ENCODE data around the gene SARS2.

DNA sequence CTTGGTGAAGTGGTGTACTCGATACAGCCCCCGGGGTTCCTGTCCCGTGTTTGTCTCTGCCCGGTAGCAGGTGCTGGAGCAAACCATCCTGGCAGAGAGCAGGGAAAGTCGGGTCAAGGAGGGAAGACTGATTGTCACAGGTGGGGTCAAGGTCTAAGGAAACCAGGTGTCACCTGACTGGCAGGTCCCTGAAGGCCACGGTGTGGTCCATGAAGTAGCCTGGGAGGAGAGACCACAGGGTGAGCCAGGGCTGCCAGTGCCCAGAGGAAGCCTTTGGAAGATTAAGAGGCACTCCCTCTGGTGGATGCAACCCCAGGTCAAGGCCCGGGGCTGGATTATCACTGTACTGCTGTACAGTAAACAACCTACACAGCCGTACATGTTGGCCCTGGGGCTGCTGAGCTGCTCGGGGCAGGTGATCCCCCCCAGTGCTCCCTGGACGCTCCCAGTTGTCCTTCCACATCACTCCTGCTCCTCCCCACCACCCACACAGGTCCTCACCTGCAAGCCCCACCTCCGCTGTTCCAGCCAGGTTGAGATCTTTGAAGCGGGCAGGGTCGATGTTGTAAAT lies 12.6 kb downstream of the SARS2 start:
- TF ChIP-seq, protein P1, sequence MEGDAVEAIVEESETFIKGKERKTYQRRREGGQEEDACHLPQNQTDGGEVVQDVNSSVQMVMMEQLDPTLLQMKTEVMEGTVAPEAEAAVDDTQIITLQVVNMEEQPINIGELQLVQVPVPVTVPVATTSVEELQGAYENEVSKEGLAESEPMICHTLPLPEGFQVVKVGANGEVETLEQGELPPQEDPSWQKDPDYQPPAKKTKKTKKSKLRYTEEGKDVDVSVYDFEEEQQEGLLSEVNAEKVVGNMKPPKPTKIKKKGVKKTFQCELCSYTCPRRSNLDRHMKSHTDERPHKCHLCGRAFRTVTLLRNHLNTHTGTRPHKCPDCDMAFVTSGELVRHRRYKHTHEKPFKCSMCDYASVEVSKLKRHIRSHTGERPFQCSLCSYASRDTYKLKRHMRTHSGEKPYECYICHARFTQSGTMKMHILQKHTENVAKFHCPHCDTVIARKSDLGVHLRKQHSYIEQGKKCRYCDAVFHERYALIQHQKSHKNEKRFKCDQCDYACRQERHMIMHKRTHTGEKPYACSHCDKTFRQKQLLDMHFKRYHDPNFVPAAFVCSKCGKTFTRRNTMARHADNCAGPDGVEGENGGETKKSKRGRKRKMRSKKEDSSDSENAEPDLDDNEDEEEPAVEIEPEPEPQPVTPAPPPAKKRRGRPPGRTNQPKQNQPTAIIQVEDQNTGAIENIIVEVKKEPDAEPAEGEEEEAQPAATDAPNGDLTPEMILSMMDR (IDR thresholded peaks at IDR 0.05) = no peak
- TF ChIP-seq, protein P2, sequence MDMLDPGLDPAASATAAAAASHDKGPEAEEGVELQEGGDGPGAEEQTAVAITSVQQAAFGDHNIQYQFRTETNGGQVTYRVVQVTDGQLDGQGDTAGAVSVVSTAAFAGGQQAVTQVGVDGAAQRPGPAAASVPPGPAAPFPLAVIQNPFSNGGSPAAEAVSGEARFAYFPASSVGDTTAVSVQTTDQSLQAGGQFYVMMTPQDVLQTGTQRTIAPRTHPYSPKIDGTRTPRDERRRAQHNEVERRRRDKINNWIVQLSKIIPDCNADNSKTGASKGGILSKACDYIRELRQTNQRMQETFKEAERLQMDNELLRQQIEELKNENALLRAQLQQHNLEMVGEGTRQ (CRISPR knock-in tag; IDR thresholded peaks at IDR 0.05) = no peak
- TF ChIP-seq MYBL2 (CRISPR knock-in tag; IDR thresholded peaks at IDR 0.05) (no peak), ZNF423 (CRISPR knock-in tag; IDR thresholded peaks at IDR 0.05) (no peak), GRHL2 (CRISPR knock-in tag; IDR thresholded peaks at IDR 0.05; ENCODE audit: insufficient replicate concordance, severe bottlenecking) (no peak), SP1 (CRISPR knock-in tag; conservative IDR thresholded peaks at IDR 0.05) (no peak), ESRRA (CRISPR knock-in tag; IDR thresholded peaks at IDR 0.05; ENCODE audit: borderline replicate concordance) (no peak), CREB1 (CRISPR knock-in tag; IDR thresholded peaks at IDR 0.05) (no peak), PRRX2 (CRISPR knock-in tag; IDR thresholded peaks at IDR 0.05) (no peak), FOXK1 (CRISPR knock-in tag; IDR thresholded peaks at IDR 0.05) (no peak)
- TF ChIP-seq, protein P3, sequence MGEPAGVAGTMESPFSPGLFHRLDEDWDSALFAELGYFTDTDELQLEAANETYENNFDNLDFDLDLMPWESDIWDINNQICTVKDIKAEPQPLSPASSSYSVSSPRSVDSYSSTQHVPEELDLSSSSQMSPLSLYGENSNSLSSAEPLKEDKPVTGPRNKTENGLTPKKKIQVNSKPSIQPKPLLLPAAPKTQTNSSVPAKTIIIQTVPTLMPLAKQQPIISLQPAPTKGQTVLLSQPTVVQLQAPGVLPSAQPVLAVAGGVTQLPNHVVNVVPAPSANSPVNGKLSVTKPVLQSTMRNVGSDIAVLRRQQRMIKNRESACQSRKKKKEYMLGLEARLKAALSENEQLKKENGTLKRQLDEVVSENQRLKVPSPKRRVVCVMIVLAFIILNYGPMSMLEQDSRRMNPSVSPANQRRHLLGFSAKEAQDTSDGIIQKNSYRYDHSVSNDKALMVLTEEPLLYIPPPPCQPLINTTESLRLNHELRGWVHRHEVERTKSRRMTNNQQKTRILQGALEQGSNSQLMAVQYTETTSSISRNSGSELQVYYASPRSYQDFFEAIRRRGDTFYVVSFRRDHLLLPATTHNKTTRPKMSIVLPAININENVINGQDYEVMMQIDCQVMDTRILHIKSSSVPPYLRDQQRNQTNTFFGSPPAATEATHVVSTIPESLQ (CRISPR knock-in tag; IDR thresholded peaks at IDR 0.05) = no peak
- TF ChIP-seq, protein P4, sequence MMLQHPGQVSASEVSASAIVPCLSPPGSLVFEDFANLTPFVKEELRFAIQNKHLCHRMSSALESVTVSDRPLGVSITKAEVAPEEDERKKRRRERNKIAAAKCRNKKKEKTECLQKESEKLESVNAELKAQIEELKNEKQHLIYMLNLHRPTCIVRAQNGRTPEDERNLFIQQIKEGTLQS (CRISPR knock-in tag; conservative IDR thresholded peaks at IDR 0.05) = no peak

Data from WTC11 (cell line).